NT2/D1 (cell line): Measurements from ENCODE around the gene KRT14.
"Not testable (repeated sequence)": the region's sequence is repeated elsewhere in the genome, so short reads cannot be mapped to it uniquely, and the experiment has no call there.

Experiments
- YY1 ChIP-seq: IDR thresholded peaks from 2 replicates; pipeline ENCODE4 v1.6.1; 2011; ENCODE audit not compliant: insufficient read length, insufficient read depth
- ZNF274 ChIP-seq: IDR thresholded peaks from 2 replicates; pipeline ENCODE4 v1.6.1; 2011; ENCODE audit warnings: mild to moderate bottlenecking, low read depth, low read length

- TF ChIP-seq YY1, ZNF274: not testable (repeated sequence)
These were observed 35.9 kb upstream of the KRT14 start for GRCh38 chr17:41622340-41623183.
